Immature natural killer cell (primary cell): ENCODE data around the gene PEX5. TPM values are rescaled to one million over a fixed set of nuclear protein-coding genes. Genes with fewer than 3 reads are reported as not detected.

Experiments used
- DNase-seq, 3 donors: peaks; one replicate each; pipeline ENCODE4 v3.0.0; 2022; ENCODE audit warnings: mixed read lengths in 1 of 3
- H3K27ac Mint-ChIP-seq, 6 donors: one replicate each; pipeline ENCODE4 v1.8.0; 2020; ENCODE audit warnings: mixed read lengths in 6 of 6, mild to moderate bottlenecking in 5 of 6, inconsistent platforms in 4 of 6, moderate library complexity in 3 of 6
- H3K27me3 Mint-ChIP-seq, 3 donors: one replicate each; pipeline ENCODE4 v1.8.0; 2020 to 2021; ENCODE audit warnings: low read depth in 3 of 3, mild to moderate bottlenecking in 3 of 3, mixed read lengths in 3 of 3, moderate library complexity in 3 of 3, inconsistent platforms in 1 of 3
- H3K36me3 Mint-ChIP-seq, 3 donors: one replicate each; pipeline ENCODE4 v1.8.0; 2020; ENCODE audit warnings: mixed read lengths in 3 of 3, inconsistent platforms in 2 of 3, mild to moderate bottlenecking in 2 of 3
- H3K4me1 Mint-ChIP-seq, 2 donors: one replicate each; pipeline ENCODE4 v1.8.0; 2020; ENCODE audit warnings: inconsistent platforms in 2 of 2, mild to moderate bottlenecking in 2 of 2, mixed read lengths in 2 of 2, moderate library complexity in 1 of 2
- H3K4me3 Mint-ChIP-seq, 5 donors: one replicate each; pipeline ENCODE4 v1.8.0; 2020; ENCODE audit warnings: mild to moderate bottlenecking in 5 of 5, mixed read lengths in 5 of 5, inconsistent platforms in 3 of 5, moderate library complexity in 3 of 5
- H3K9me3 Mint-ChIP-seq, 6 donors: one replicate each; pipeline ENCODE4 v1.8.0; 2020; ENCODE audit warnings: mild to moderate bottlenecking in 6 of 6, mixed read lengths in 6 of 6, inconsistent platforms in 4 of 6, moderate library complexity in 3 of 6
- polyA plus RNA-seq, 3 donors: library from polyadenylated mRNA; unstranded; fragments of 300-500 nt; fragmentation: Illumina TruSeq; gene quantifications; one replicate each; pipeline ENCODE4 v1.2.3, GENCODE V29; 2021

Gene PEX5
- 10 to 100 TPM; 11.9 to 22.6 (median 17.1) TPM for polyA plus RNA-seq

- peak within 1 kb of the TSS; percentile 94 to 99 (median 97) for H3K27ac Mint-ChIP-seq
- peaks cover 30 to 38% of the 10 kb centered on the region in 2 donors for H3K4me1 Mint-ChIP-seq
- H3K27me3 Mint-ChIP-seq = peaks cover 3 to 11% (median 3%) of the 10 kb centered on the region in 3 donors
- H3K4me3 Mint-ChIP-seq = peak within 1 kb of the TSS; percentile 94 to 100 (median 98)
- peak; percentile 76 to 81 (median 81) for DNase-seq
- no peaks in the 10 kb centered on the region for H3K9me3 Mint-ChIP-seq
- H3K36me3 Mint-ChIP-seq = peaks cover 0 to 5% (median 0%) of the 10 kb centered on the region in 3 donors
Observed at GRCh38 chr12:7189398-7190267, at the start of gene PEX5. PEX5 (plus strand) TSS chr12:7189686; CDS start chr12:7190378, 692 bp downstream.

GRCh38 chr12:7141351-7142005, 48.0 kb upstream of the PEX5 start:
- Mint-ChIP-seq H3K4me1 (peaks cover 0 to 3% of the 10 kb centered on the region in 2 donors), H3K36me3 (peaks cover 41 to 61% (median 51%) of the 10 kb centered on the region in 3 donors), H3K27ac (peak overlapping the region in 1 of 6 donors; percentile 40), H3K4me3 (no peak overlapping the region), H3K27me3 (peaks cover 0 to 7% (median 0%) of the 10 kb centered on the region in 3 donors), H3K9me3 (no peaks in the 10 kb centered on the region)
- no peak for DNase-seq

- H3K9me3 Mint-ChIP-seq = no peaks in the 10 kb centered on the region
- H3K27ac Mint-ChIP-seq = peak overlapping the region in 1 of 6 donors; percentile 40
- peaks cover 43 to 57% (median 49%) of the 10 kb centered on the region in 3 donors for H3K36me3 Mint-ChIP-seq
Observed at GRCh38 chr12:7142056-7142644, 47.3 kb upstream of the PEX5 start.

GRCh38 chr12:7142809-7143465, 46.5 kb upstream of the PEX5 start:
- Mint-ChIP-seq H3K9me3 (no peaks in the 10 kb centered on the region), H3K4me3 (no peak overlapping the region), H3K36me3 (peaks cover 43 to 49% (median 44%) of the 10 kb centered on the region in 3 donors), H3K27ac (peak overlapping the region in 2 of 6 donors; percentile 55 to 65), H3K4me1 (peaks cover 0 to 3% of the 10 kb centered on the region in 2 donors), H3K27me3 (peaks cover 0 to 3% (median 0%) of the 10 kb centered on the region in 3 donors)
- no peak for DNase-seq

More at GRCh38 chr12:7142056-7142644, 47.3 kb upstream of the PEX5 start:
- Mint-ChIP-seq H3K4me1 (peaks cover 0 to 3% of the 10 kb centered on the region in 2 donors), H3K4me3 (no peak overlapping the region), H3K27me3 (peaks cover 0 to 5% (median 0%) of the 10 kb centered on the region in 3 donors)
- peak; percentile 26 to 36 (median 28) for DNase-seq

GRCh38 chr12:7143564-7143963, 45.9 kb upstream of the PEX5 start:
- Mint-ChIP-seq H3K27ac (no peak overlapping the region), H3K4me3 (no peak overlapping the region), H3K9me3 (no peaks in the 10 kb centered on the region), H3K27me3 (peaks cover 0 to 3% (median 0%) of the 10 kb centered on the region in 3 donors), H3K4me1 (no peaks in the 10 kb centered on the region), H3K36me3 (peaks cover 38 to 44% (median 42%) of the 10 kb centered on the region in 3 donors)
- DNase-seq = no peak

- Mint-ChIP-seq H3K4me3 (no peak overlapping the region), H3K27me3 (peaks cover 0 to 3% (median 0%) of the 10 kb centered on the region in 3 donors), H3K36me3 (peaks cover 32 to 39% (median 37%) of the 10 kb centered on the region in 3 donors), H3K9me3 (no peaks in the 10 kb centered on the region), H3K27ac (no peak overlapping the region), H3K4me1 (no peaks in the 10 kb centered on the region)
- peak in 2 of 3 donors; percentile 14 to 18 for DNase-seq
Observed at GRCh38 chr12:7144414-7145120, 44.9 kb upstream of the PEX5 start.

GRCh38 chr12:7145671-7146070, 43.8 kb upstream of the PEX5 start:
- Mint-ChIP-seq H3K27ac (peak overlapping the region in 2 of 6 donors; percentile 3 to 68), H3K4me3 (no peak overlapping the region), H3K27me3 (peaks cover 0 to 3% (median 0%) of the 10 kb centered on the region in 3 donors), H3K9me3 (no peaks in the 10 kb centered on the region), H3K36me3 (peaks cover 31 to 40% (median 38%) of the 10 kb centered on the region in 3 donors), H3K4me1 (no peaks in the 10 kb centered on the region)
- no peak for DNase-seq

GRCh38 chr12:7146228-7146627, 43.3 kb upstream of the PEX5 start:
- Mint-ChIP-seq H3K27ac (peak overlapping the region in 2 of 6 donors; percentile 11 to 16), H3K36me3 (peaks cover 33 to 42% (median 40%) of the 10 kb centered on the region in 3 donors), H3K9me3 (no peaks in the 10 kb centered on the region), H3K4me1 (no peaks in the 10 kb centered on the region), H3K27me3 (peaks cover 0 to 3% (median 0%) of the 10 kb centered on the region in 3 donors), H3K4me3 (no peak overlapping the region)
- no peak for DNase-seq

- Mint-ChIP-seq H3K36me3 (peaks cover 28 to 40% (median 34%) of the 10 kb centered on the region in 3 donors), H3K4me3 (no peak overlapping the region), H3K4me1 (no peaks in the 10 kb centered on the region), H3K27ac (no peak overlapping the region), H3K9me3 (no peaks in the 10 kb centered on the region), H3K27me3 (peaks cover 0 to 3% (median 0%) of the 10 kb centered on the region in 3 donors)
- no peak for DNase-seq
Observed at GRCh38 chr12:7146906-7147305, 42.6 kb upstream of the PEX5 start.

GRCh38 chr12:7150356-7150755, 39.1 kb upstream of the PEX5 start:
- H3K36me3 Mint-ChIP-seq = peaks cover 31 to 45% (median 35%) of the 10 kb centered on the region in 3 donors
- DNase-seq = no peak
- peaks cover 0 to 2% (median 0%) of the 10 kb centered on the region in 3 donors for H3K27me3 Mint-ChIP-seq
- no peaks in the 10 kb centered on the region for H3K4me1 Mint-ChIP-seq
- no peak overlapping the region for H3K4me3 Mint-ChIP-seq
- H3K27ac Mint-ChIP-seq = no peak overlapping the region
- no peaks in the 10 kb centered on the region for H3K9me3 Mint-ChIP-seq

GRCh38 chr12:7150841-7151240, 38.6 kb upstream of the PEX5 start:
- Mint-ChIP-seq H3K27me3 (peaks cover 0 to 1% (median 0%) of the 10 kb centered on the region in 3 donors), H3K4me1 (no peaks in the 10 kb centered on the region), H3K27ac (no peak overlapping the region), H3K9me3 (no peaks in the 10 kb centered on the region), H3K36me3 (peaks cover 26 to 42% (median 33%) of the 10 kb centered on the region in 3 donors), H3K4me3 (no peak overlapping the region)
- no peak for DNase-seq

- no peaks in the 10 kb centered on the region for H3K4me1 Mint-ChIP-seq
- H3K4me3 Mint-ChIP-seq = no peak overlapping the region
- peaks cover 21 to 41% (median 28%) of the 10 kb centered on the region in 3 donors for H3K36me3 Mint-ChIP-seq
- no peak for DNase-seq
- no peaks in the 10 kb centered on the region for H3K27me3 Mint-ChIP-seq
- no peak overlapping the region for H3K27ac Mint-ChIP-seq
- H3K9me3 Mint-ChIP-seq = no peaks in the 10 kb centered on the region
Observed at GRCh38 chr12:7151532-7151931, 38.0 kb upstream of the PEX5 start.
